ENCODE results near the gene CDC26. TPM values are rescaled to one million over a fixed set of nuclear protein-coding genes. Genes with fewer than 3 reads are reported as not detected.
A peak's percentile ranks its signal among the peaks of the same experiment; 100 is the strongest.

Gene CDC26
- total and polyA plus RNA-seq, 2 experiments from 2014 or later = 21.6 to 67.2 TPM

DNA sequence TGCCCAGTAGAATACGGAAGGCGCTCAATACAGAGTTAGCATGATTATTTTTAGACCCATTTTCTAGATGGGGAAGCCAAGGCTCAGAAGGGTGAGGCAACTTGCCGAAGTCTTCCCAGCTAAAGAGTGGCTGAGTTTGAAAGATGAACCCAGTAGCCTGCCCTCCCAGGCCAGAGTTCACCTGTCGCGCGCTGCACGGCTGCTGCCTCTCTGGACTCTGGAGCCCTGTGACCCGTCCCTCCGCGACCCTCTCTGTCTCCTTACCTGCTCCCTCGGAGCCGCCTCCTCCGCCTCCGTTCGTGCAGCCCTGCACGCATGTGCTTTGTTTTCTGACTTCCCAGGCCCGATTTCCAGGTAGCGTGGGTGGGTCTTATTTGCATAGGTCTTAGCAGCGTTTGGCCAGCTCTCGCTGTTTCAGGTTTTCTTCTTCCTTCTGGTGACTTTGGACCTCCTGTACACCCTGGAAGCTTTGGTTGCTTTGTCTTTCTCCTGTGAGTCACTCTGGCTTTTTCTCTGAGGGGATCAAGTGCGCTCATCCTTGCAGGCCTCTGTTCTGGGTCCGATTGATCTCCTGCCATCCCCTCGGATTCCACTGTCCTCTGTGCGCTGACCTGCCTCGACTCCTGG lies 27.5 kb upstream of the CDC26 start, which contains the start of gene RNF183:
Gene RNF183, minus strand, starts transcription at position 585 of the 627 bp plus-strand sequence. CDS start 5,192 bp downstream, outside the sequence.
- Histone ChIP-seq H3K27ac (no peak within 1 kb of the TSS), H3K36me3 (ENCODE audit: low read depth) (no peaks in the 10 kb centered on the region), H3K4me3 (no peak within 1 kb of the TSS), H3K27me3 (replicated peaks; ENCODE audit: insufficient read depth) (no peaks in the 10 kb centered on the region), H3K4me2 (ENCODE audit: unreplicated experiment) (no peak within 1 kb of the TSS), H3K9me3 (ENCODE audit: low read depth) (no peaks in the 10 kb centered on the region), H3K79me2 (ENCODE audit: insufficient read depth) (no peaks in the 10 kb centered on the region), H4K20me1 (ENCODE audit: insufficient read depth) (no peaks in the 10 kb centered on the region), H3K9ac (no peak within 1 kb of the TSS), H3K9me2 (ENCODE audit: insufficient read depth) (no peaks in the 10 kb centered on the region), H3K4me1 (ENCODE audit: insufficient read depth) (no peaks in the 10 kb centered on the region), H2AFZ (no peak within 1 kb of the TSS), H3F3A (ENCODE audit: insufficient read depth) (no peaks in the 10 kb centered on the region)
- in situ Hi-C loops (cut with MboI) = no loop called here
- TF ChIP-seq EZH2phosphoT487 (IDR thresholded peaks at IDR 0.05; ENCODE audit: insufficient read depth, low read depth) (no peak), EZH2 (IDR thresholded peaks at IDR 0.05; ENCODE audit: insufficient read depth, poor library complexity, severe bottlenecking) (no peak)
- WGBS, 2 experiments (ENCODE audit: low coverage in 1 of 2, low lambda C conversion rate in 2 of 2, missing lambda C conversion rate in 2 of 2) = 79 to 84% methylated on average over 25 of the region's 25 CpGs
- DNase-seq = no peak

DNA sequence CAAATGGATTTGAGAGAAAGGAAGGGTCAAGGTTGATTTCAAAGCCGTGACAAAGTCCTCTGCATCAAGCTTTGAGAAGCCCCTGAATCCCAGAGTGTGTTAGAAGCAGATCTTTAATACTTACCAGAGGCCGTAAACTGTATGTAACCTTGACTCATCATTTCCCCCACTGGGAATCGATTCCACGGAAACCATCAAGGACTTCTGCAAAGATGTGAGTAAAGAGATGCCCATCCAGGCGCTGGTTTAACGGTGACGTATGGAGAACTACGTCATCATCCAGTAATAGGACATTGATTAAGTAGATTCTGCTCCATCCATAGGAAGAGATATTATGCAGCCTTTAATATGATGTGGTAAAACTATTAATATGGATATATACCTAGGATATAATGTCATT lies 26.2 kb upstream of the CDC26 start:
- H3F3A ChIP-seq (ENCODE audit: insufficient read depth) = no peaks in the 10 kb centered on the region
- no peaks in the 10 kb centered on the region for H3K36me3 ChIP-seq (ENCODE audit: low read depth)
- H3K9me3 ChIP-seq (ENCODE audit: low read depth) = no peaks in the 10 kb centered on the region
- no peak overlapping the region for H3K4me2 ChIP-seq (ENCODE audit: unreplicated experiment)
- WGBS, 2 experiments (ENCODE audit: low coverage in 1 of 2, low lambda C conversion rate in 2 of 2, missing lambda C conversion rate in 2 of 2) = 65% methylated on average over 8 of the region's 8 CpGs
- no peak overlapping the region for H2AFZ ChIP-seq
- no peaks in the 10 kb centered on the region for H3K79me2 ChIP-seq (ENCODE audit: insufficient read depth)
- no peak for DNase-seq
- no peaks in the 10 kb centered on the region for H3K27me3 ChIP-seq (replicated peaks; ENCODE audit: insufficient read depth)
- H3K9me2 ChIP-seq (ENCODE audit: insufficient read depth) = no peaks in the 10 kb centered on the region
- no peak overlapping the region for H3K9ac ChIP-seq
- no peak overlapping the region for H3K27ac ChIP-seq
- H3K4me1 ChIP-seq (ENCODE audit: insufficient read depth) = no peaks in the 10 kb centered on the region
- no peak overlapping the region for H3K4me3 ChIP-seq
- no peak for TF ChIP-seq EZH2phosphoT487 (IDR thresholded peaks at IDR 0.05; ENCODE audit: insufficient read depth, low read depth)
- TF ChIP-seq EZH2 (IDR thresholded peaks at IDR 0.05; ENCODE audit: insufficient read depth, poor library complexity, severe bottlenecking) = no peak
- no peaks in the 10 kb centered on the region for H4K20me1 ChIP-seq (ENCODE audit: insufficient read depth)
- in situ Hi-C loops (cut with MboI) = no loop called here

DNA sequence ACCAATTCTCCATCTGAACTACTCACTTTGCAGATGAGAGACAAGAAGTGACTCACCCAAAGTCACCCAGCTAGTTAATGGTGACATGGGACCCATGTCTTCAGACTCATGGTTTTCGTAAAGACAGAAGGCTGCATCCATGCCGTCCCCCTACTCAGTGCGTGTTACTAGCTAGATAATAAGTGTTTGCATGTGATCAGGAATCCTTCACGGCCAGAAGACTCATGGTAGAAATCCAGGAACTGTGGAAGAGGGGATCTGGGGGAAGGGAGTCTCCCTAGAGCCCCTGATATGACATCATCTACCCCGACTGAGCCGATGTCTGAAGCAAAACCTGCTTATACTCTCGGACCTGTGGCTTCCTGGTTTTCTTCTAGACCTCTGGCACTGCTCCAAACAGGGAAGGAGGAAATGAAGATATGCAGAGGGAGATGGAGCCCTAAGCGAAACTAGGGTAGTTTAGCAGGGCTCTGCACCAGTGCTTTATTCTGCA lies 24.5 kb upstream of the CDC26 start:
- H3K9ac ChIP-seq = no peak overlapping the region
- no peak overlapping the region for H3K4me3 ChIP-seq
- no peaks in the 10 kb centered on the region for H3K9me3 ChIP-seq (ENCODE audit: low read depth)
- 66 to 67% methylated on average over 8 of the region's 8 CpGs for WGBS, 2 experiments (ENCODE audit: low coverage in 1 of 2, low lambda C conversion rate in 2 of 2, missing lambda C conversion rate in 2 of 2)
- no peak overlapping the region for H3K27ac ChIP-seq
- no peaks in the 10 kb centered on the region for H3K79me2 ChIP-seq (ENCODE audit: insufficient read depth)
- no peaks in the 10 kb centered on the region for H4K20me1 ChIP-seq (ENCODE audit: insufficient read depth)
- no peaks in the 10 kb centered on the region for H3K4me1 ChIP-seq (ENCODE audit: insufficient read depth)
- H3K27me3 ChIP-seq (replicated peaks; ENCODE audit: insufficient read depth) = no peaks in the 10 kb centered on the region
- no peaks in the 10 kb centered on the region for H3K9me2 ChIP-seq (ENCODE audit: insufficient read depth)
- H3K36me3 ChIP-seq (ENCODE audit: low read depth) = no peaks in the 10 kb centered on the region
- peak; percentile 9 for DNase-seq
- in situ Hi-C loops (cut with MboI) = no loop called here
- no peaks in the 10 kb centered on the region for H3F3A ChIP-seq (ENCODE audit: insufficient read depth)
- TF ChIP-seq EZH2 (IDR thresholded peaks at IDR 0.05; ENCODE audit: insufficient read depth, poor library complexity, severe bottlenecking) = no peak
- no peak for TF ChIP-seq EZH2phosphoT487 (IDR thresholded peaks at IDR 0.05; ENCODE audit: insufficient read depth, low read depth)
- H2AFZ ChIP-seq = no peak overlapping the region
- H3K4me2 ChIP-seq (ENCODE audit: unreplicated experiment) = no peak overlapping the region

GRCh38 chr9:113298924-113299770 lies 23.8 kb upstream of the CDC26 start:
- H3K9ac ChIP-seq = no peak overlapping the region
- no peaks in the 10 kb centered on the region for H3K9me2 ChIP-seq (ENCODE audit: insufficient read depth)

More at GRCh38 chr9:113298924-113299770, 23.8 kb upstream of the CDC26 start:
- H3K79me2 ChIP-seq (ENCODE audit: insufficient read depth) = no peaks in the 10 kb centered on the region
- 0 out of 2 replicates have a peak, but pooled peaks cover under 1% of the 10 kb centered on the region for H3K4me1 ChIP-seq (ENCODE audit: insufficient read depth)
- no peaks in the 10 kb centered on the region for H3K36me3 ChIP-seq (ENCODE audit: low read depth)
- H4K20me1 ChIP-seq (ENCODE audit: insufficient read depth) = no peaks in the 10 kb centered on the region
- H3K4me3 ChIP-seq = no peak overlapping the region
- no peaks in the 10 kb centered on the region for H3K27me3 ChIP-seq (replicated peaks; ENCODE audit: insufficient read depth)
- DNase-seq = no peak
- H3F3A ChIP-seq (ENCODE audit: insufficient read depth) = no peaks in the 10 kb centered on the region; the same call in 1 of the 2 replicates
- in situ Hi-C loops (cut with MboI) = no loop called here
- no peak overlapping the region for H2AFZ ChIP-seq
- TF ChIP-seq EZH2 (IDR thresholded peaks at IDR 0.05; ENCODE audit: insufficient read depth, poor library complexity, severe bottlenecking) (no peak), EZH2phosphoT487 (IDR thresholded peaks at IDR 0.05; ENCODE audit: insufficient read depth, low read depth) (no peak)
- no peaks in the 10 kb centered on the region for H3K9me3 ChIP-seq (ENCODE audit: low read depth)
- no peak overlapping the region for H3K27ac ChIP-seq
- H3K4me2 ChIP-seq (ENCODE audit: unreplicated experiment) = no peak overlapping the region
- whole genome bisulfite sequencing, 2 experiments (ENCODE audit: low coverage in 1 of 2, low lambda C conversion rate in 2 of 2, missing lambda C conversion rate in 2 of 2) = 72 to 76% methylated on average over 15 of the region's 15 CpGs
